Measurements from ENCODE around the gene PANK2. TPM values are rescaled to one million over a fixed set of nuclear protein-coding genes. Genes with fewer than 3 reads are reported as not detected.
"Not testable (repeated sequence)": the region's sequence is repeated elsewhere in the genome, so short reads cannot be mapped to it uniquely, and the experiment has no call there.

The PANK2 gene
- total RNA-seq, 2 experiments from 2014 or later, result 47.6 to 50.3 TPM

GRCh38 chr20:3875378-3875974, 13.7 kb upstream of the PANK2 start:
- no peak overlapping the region for H3K4me3 Mint-ChIP-seq
- POLR2A ChIA-PET, result interaction anchor here (0.5 to 1.2 kb wide), 2 partner anchors 29 to 207 kb away, joined by 3 read pairs; no protein-coding TSS in a partner anchor
- peaks cover 2% of the 10 kb centered on the region for H3K4me1 Mint-ChIP-seq (ENCODE audit: low read depth)
- CTCF ChIA-PET, result interaction anchor here (0.7 to 1.3 kb wide), 7 partner anchors 9 to 296 kb away, joined by 3 to 7 read pairs (median 3); no protein-coding TSS in a partner anchor
- no peaks in the 10 kb centered on the region for H3K9me3 Mint-ChIP-seq
- no peak for TF ChIP-seq CTCF (IDR thresholded peaks at IDR 0.05)
- no peaks in the 10 kb centered on the region for H3K27me3 Mint-ChIP-seq
- peaks cover 13% of the 10 kb centered on the region for H3K36me3 Mint-ChIP-seq (ENCODE audit: low read depth)
- DNase-seq, result no peak
- ATAC-seq, result no peak
- no peak overlapping the region for H3K27ac Mint-ChIP-seq
- intact Hi-C loops (cut with micrococcal nuclease), result no loop called here

- Mint-ChIP-seq H3K27me3 (no peaks in the 10 kb centered on the region), H3K4me3 (no peak overlapping the region), H3K4me1 (ENCODE audit: low read depth) (peaks cover 2% of the 10 kb centered on the region), H3K36me3 (ENCODE audit: low read depth) (peaks cover 15% of the 10 kb centered on the region), H3K9me3 (no peaks in the 10 kb centered on the region), H3K27ac (no peak overlapping the region)
- ATAC-seq, result no peak
- CTCF ChIA-PET, result interaction anchor here (1.0 to 1.2 kb wide), 3 partner anchors 11 to 295 kb away, joined by 3 to 4 read pairs (median 3); no protein-coding TSS in a partner anchor
- POLR2A ChIA-PET, result interaction anchor here (0.5 to 1.2 kb wide), 2 partner anchors 28 to 206 kb away, joined by 3 read pairs; no protein-coding TSS in a partner anchor
- intact Hi-C loops (cut with micrococcal nuclease), result no loop called here
- no peak for DNase-seq
- no peak for TF ChIP-seq CTCF (IDR thresholded peaks at IDR 0.05)
Measured at GRCh38 chr20:3876000-3876399, 13.2 kb upstream of the PANK2 start.

GRCh38 chr20:3876676-3877075, 12.5 kb upstream of the PANK2 start:
- intact Hi-C loops (cut with micrococcal nuclease), result no loop called here
- Mint-ChIP-seq H3K9me3 (no peaks in the 10 kb centered on the region), H3K27me3 (no peaks in the 10 kb centered on the region), H3K27ac (no peak overlapping the region), H3K36me3 (ENCODE audit: low read depth) (peaks cover 15% of the 10 kb centered on the region), H3K4me1 (ENCODE audit: low read depth) (peaks cover 2% of the 10 kb centered on the region), H3K4me3 (no peak overlapping the region)
- DNase-seq, result no peak
- ATAC-seq, result no peak
- no peak for TF ChIP-seq CTCF (IDR thresholded peaks at IDR 0.05)
- CTCF ChIA-PET, result interaction anchor here (1.2 kb wide), 1 partner anchor 295 kb away, joined by 4 read pairs; no protein-coding TSS in a partner anchor
- POLR2A ChIA-PET, result no interaction called here

- CTCF ChIA-PET, result interaction anchor here (1.3 kb wide), 1 partner anchor 24 kb away, joined by 6 read pairs; no protein-coding TSS in a partner anchor
- H3K27me3 Mint-ChIP-seq; H3K9me3 Mint-ChIP-seq; H3K4me3 Mint-ChIP-seq; H3K4me1 Mint-ChIP-seq (ENCODE audit: low read depth); H3K36me3 Mint-ChIP-seq (ENCODE audit: low read depth); ATAC-seq; intact Hi-C loops (cut with micrococcal nuclease); DNase-seq; POLR2A ChIA-PET; H3K27ac Mint-ChIP-seq: not testable (repeated sequence)
Measured at GRCh38 chr20:3878921-3879274, 10.3 kb upstream of the PANK2 start.

- Mint-ChIP-seq H3K4me1 (ENCODE audit: low read depth) (peaks cover 8% of the 10 kb centered on the region), H3K4me3 (no peak overlapping the region)
- intact Hi-C loops (cut with micrococcal nuclease), result loop anchor here (10.0 kb wide), 1 partner anchor 199 kb away; no protein-coding TSS in a partner anchor
Measured at GRCh38 chr20:3885715-3886114, 3.5 kb upstream of the PANK2 start.

More at GRCh38 chr20:3885715-3886114, 3.5 kb upstream of the PANK2 start:
- H3K27me3 Mint-ChIP-seq, result no peaks in the 10 kb centered on the region
- DNase-seq (no peak), ATAC-seq (no peak)
- POLR2A ChIA-PET, result interaction anchor here (0.9 kb wide), 1 partner anchor 9 kb away, joined by 4 read pairs; no protein-coding TSS in a partner anchor
- no peak overlapping the region for H3K27ac Mint-ChIP-seq
- H3K9me3 Mint-ChIP-seq, result no peaks in the 10 kb centered on the region
- H3K36me3 Mint-ChIP-seq (ENCODE audit: low read depth), result peaks cover 15% of the 10 kb centered on the region
- CTCF ChIA-PET, result no interaction called here
- TF ChIP-seq CTCF (IDR thresholded peaks at IDR 0.05), result no peak
